Suprapubic skin (tissue), 3 donors: ENCODE measurements around the gene PNO1.

ENCODE experiments used
- CTCF ChIP-seq, 2 donors: fragments of 200-600 bp in 1 of 2; fragments of 450-650 bp in 1 of 2; sonication (generic) in 1 of 2; IDR thresholded peaks; one replicate each; pipeline ENCODE4 v1.5.1; 2016 to 2019; ENCODE audit warnings: antibody characterized with exemption in 2 of 2, mild to moderate bottlenecking in 1 of 2, moderate library complexity in 1 of 2
- POLR2AphosphoS5 ChIP-seq, 3 donors: sonication (generic); formaldehyde crosslinking; IDR thresholded peaks; one replicate each; pipeline ENCODE4 v1.6.1; 2017; ENCODE audit warnings: antibody characterized with exemption in 3 of 3

GRCh38 chr2:68217729-68218128, 60.0 kb downstream of the PNO1 start:
- TF ChIP-seq POLR2AphosphoS5 (IDR thresholded peaks at IDR 0.05), result no peak
- TF ChIP-seq CTCF (IDR thresholded peaks at IDR 0.05), result no peak
